ENCODE data around the gene NPTX2.

The NPTX2 gene

GRCh38 chr7:98619450-98620321 is 2.6 kb downstream of the NPTX2 start:
- CTCF ChIA-PET: interaction anchor here (0.6 to 1.2 kb wide), 2 partner anchors 126 to 221 kb away, joined by 4 to 6 read pairs; no protein-coding TSS in a partner anchor
- H3K36me3 ChIP-seq (ENCODE audit: control insufficient read depth in 2 of 2, insufficient read depth in 1 of 2, low read length in 2 of 2): no peaks in the 10 kb centered on the region
- H3K4me3 ChIP-seq (ENCODE audit: low read depth, low read length): no peak overlapping the region
- peaks cover 4% of the 10 kb centered on the region; the same call in 1 of the 2 replicates for H3K4me1 ChIP-seq (ENCODE audit: control insufficient read depth, insufficient read depth, low read length)
- no peak overlapping the region for H3K27ac ChIP-seq (ENCODE audit: extremely low read depth, low read depth, low read length)
- no peaks in the 10 kb centered on the region; the same call in 1 of the 2 replicates for H3K9me3 ChIP-seq (ENCODE audit: control insufficient read depth, insufficient read depth, low read depth, low read length)
- TF ChIP-seq ZNF677 (tag by site-specific recombination; IDR thresholded peaks at IDR 0.05) (no peak), TRIM28 (IDR thresholded peaks at IDR 0.05; ENCODE audit: borderline replicate concordance, low read length) (no peak), ZNF140 (tag by site-specific recombination; IDR thresholded peaks at IDR 0.05) (no peak), KLF8 (tag by site-specific recombination; IDR thresholded peaks at IDR 0.05) (no peak), EGR2 (tag by site-specific recombination; IDR thresholded peaks at IDR 0.05; ENCODE audit: low read depth) (peak; percentile 85), OSR2 (tag by site-specific recombination; IDR thresholded peaks at IDR 0.05) (no peak), ZNF133 (tag by site-specific recombination; IDR thresholded peaks at IDR 0.05) (no peak), ZNF626 (tag by site-specific recombination; IDR thresholded peaks at IDR 0.05) (no peak), ZNF555 (tag by site-specific recombination; conservative IDR thresholded peaks at IDR 0.05) (no peak), ZNF341 (tag by site-specific recombination; IDR thresholded peaks at IDR 0.05; ENCODE audit: low read depth) (no peak), ZSCAN18 (tag by site-specific recombination; IDR thresholded peaks at IDR 0.05) (no peak), ZNF274 (IDR thresholded peaks at IDR 0.05; ENCODE audit: low read length) (no peak), ZNF274 (tag by site-specific recombination; IDR thresholded peaks at IDR 0.05; ENCODE audit: borderline replicate concordance) (no peak), GLIS1 (tag by site-specific recombination; IDR thresholded peaks at IDR 0.05) (peak; percentile 67), ZNF37A (tag by site-specific recombination; IDR thresholded peaks at IDR 0.05) (no peak), ZNF830 (tag by site-specific recombination; IDR thresholded peaks at IDR 0.05; ENCODE audit: low read depth) (no peak), ZFHX2 (tag by site-specific recombination; conservative IDR thresholded peaks at IDR 0.05) (peak; percentile 83), ZNF521 (tag by site-specific recombination; IDR thresholded peaks at IDR 0.05) (no peak), INSM2 (tag by site-specific recombination; IDR thresholded peaks at IDR 0.05) (no peak), ZNF398 (tag by site-specific recombination; IDR thresholded peaks at IDR 0.05) (no peak), ZNF776 (tag by site-specific recombination; IDR thresholded peaks at IDR 0.05; ENCODE audit: borderline replicate concordance) (no peak)
- TF ChIP-seq, protein P1, sequence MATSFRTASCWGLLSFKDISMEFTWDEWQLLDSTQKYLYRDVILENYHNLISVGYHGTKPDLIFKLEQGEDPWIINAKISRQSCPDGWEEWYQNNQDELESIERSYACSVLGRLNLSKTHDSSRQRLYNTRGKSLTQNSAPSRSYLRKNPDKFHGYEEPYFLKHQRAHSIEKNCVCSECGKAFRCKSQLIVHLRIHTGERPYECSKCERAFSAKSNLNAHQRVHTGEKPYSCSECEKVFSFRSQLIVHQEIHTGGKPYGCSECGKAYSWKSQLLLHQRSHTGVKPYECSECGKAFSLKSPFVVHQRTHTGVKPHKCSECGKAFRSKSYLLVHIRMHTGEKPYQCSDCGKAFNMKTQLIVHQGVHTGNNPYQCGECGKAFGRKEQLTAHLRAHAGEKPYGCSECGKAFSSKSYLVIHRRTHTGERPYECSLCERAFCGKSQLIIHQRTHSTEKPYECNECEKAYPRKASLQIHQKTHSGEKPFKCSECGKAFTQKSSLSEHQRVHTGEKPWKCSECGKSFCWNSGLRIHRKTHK (tag by site-specific recombination; IDR thresholded peaks at IDR 0.05): no peak
- POLR2A ChIA-PET: no interaction called here

Data from HEK293 (cell line).